Sigmoid colon (tissue), 7 donors: Measurements from ENCODE around the gene COL5A1. TPM values are rescaled to one million over a fixed set of nuclear protein-coding genes. Genes with fewer than 3 reads are reported as not detected.

Experiments
- DNase-seq: peaks from one replicate; pipeline ENCODE4 v3.0.0-alpha.2; 2019
- H3K27ac ChIP-seq, 4 donors: fragments of 200-600 bp; sonication (generic); one replicate each; pipeline ENCODE4 v1.5.1; 2016 to 2019; ENCODE audit warnings: mild to moderate bottlenecking in 1 of 4
- H3K27me3 ChIP-seq, 3 donors: fragments of 200-600 bp; sonication (generic); one replicate each; pipeline ENCODE4 v1.5.1; 2019; ENCODE audit warnings: mild to moderate bottlenecking in 1 of 3
- H3K36me3 ChIP-seq, 4 donors: fragments of 200-600 bp; sonication (generic); one replicate each; pipeline ENCODE4 v1.5.1; 2016 to 2019
- H3K4me1 ChIP-seq, 4 donors: fragments of 200-600 bp; sonication (generic); one replicate each; pipeline ENCODE4 v1.5.1; 2017 to 2019
- H3K4me3 ChIP-seq, 4 donors: fragments of 200-600 bp; sonication (generic); one replicate each; pipeline ENCODE4 v1.5.1; 2017 to 2019; ENCODE audit warnings: mild to moderate bottlenecking in 2 of 4, moderate library complexity in 1 of 4
- H3K9me3 ChIP-seq, 4 donors: fragments of 200-600 bp in 3 of 4; sonication (generic) in 3 of 4; one replicate each; pipeline versions ENCODE4 v1.5.1 to v1.6.1; 2013 to 2019
- CTCF ChIP-seq, 4 experiments: fragments of 450-650 bp in 3 of 4; fragments of 200-600 bp in 1 of 4; IDR thresholded peaks; one replicate each; pipeline ENCODE4 v1.5.1; 2016 to 2019; ENCODE audit warnings: antibody characterized with exemption in 4 of 4, mild to moderate bottlenecking in 3 of 4, moderate library complexity in 2 of 4
- EP300 ChIP-seq, 4 donors: sonication (generic); formaldehyde crosslinking; IDR thresholded peaks; one replicate each; pipeline ENCODE4 v1.6.1; 2017; ENCODE audit warnings: antibody characterized with exemption in 4 of 4
- POLR2A ChIP-seq, 2 donors: fragments of 450-650 bp; IDR thresholded peaks; one replicate each; pipeline ENCODE4 v1.6.1; 2016; ENCODE audit warnings: antibody characterized with exemption in 2 of 2, mild to moderate bottlenecking in 2 of 2, moderate library complexity in 2 of 2
- POLR2AphosphoS5 ChIP-seq, 4 donors: sonication (generic); formaldehyde crosslinking; IDR thresholded peaks; one replicate each; pipeline ENCODE4 v1.6.1; 2017; ENCODE audit warnings: antibody characterized with exemption in 4 of 4
- WGBS, 2 donors: extraction: QIAGEN DNeasy Blood & Tissue Kit; methylation state at CpG; one replicate each; pipeline ENCODE4 v1.1.7; 2013; 5-methylcytosine and 5-hydroxymethylcytosine counted together
- intact Hi-C: fragments of 100-400 bp; cut with DNase I; formaldehyde crosslinking; loops from one replicate; pipeline ENCODE4 v1.15.1; 2023
- polyA plus RNA-seq, 3 donors: library from polyadenylated mRNA; stranded (reverse); fragments of 200-250 nt; gene quantifications; one replicate each; pipeline ENCODE4 v1.2.3, GENCODE V29; 2013
- total RNA-seq, 4 donors: library from RNA; depleted of rRNA; stranded (reverse); fragments of >200 nt; gene quantifications; one replicate each; pipeline ENCODE4 v1.1.0, GENCODE V29; 2016
- donor health status: healthy with polysubstance abuse.
- donor health status: Bipolar disorder and iron deficiency.
- donor health status: healthy.

Gene COL5A1
- total and polyA plus RNA-seq, 7 donors = 4.2 to 168 (median 24.2) TPM

GRCh38 chr9:134692573-134692860, 50.9 kb downstream of the COL5A1 start:
- Histone ChIP-seq H3K27me3 (no peaks in the 10 kb centered on the region), H3K9me3 (no peaks in the 10 kb centered on the region), H3K4me3 (no peak overlapping the region), H3K36me3 (peaks cover 0 to 26% (median 13%) of the 10 kb centered on the region in 4 donors), H3K27ac (no peak overlapping the region), H3K4me1 (peaks cover 0 to 54% (median 40%) of the 10 kb centered on the region in 4 donors)
- no peak for TF ChIP-seq POLR2A (IDR thresholded peaks at IDR 0.05)
- no peak for TF ChIP-seq CTCF (IDR thresholded peaks at IDR 0.05)
- no peak for TF ChIP-seq POLR2AphosphoS5 (IDR thresholded peaks at IDR 0.05)
- TF ChIP-seq EP300 (IDR thresholded peaks at IDR 0.05) = no peak
- WGBS, 2 donors = 72 to 88% methylated on average over 6 of the region's 6 CpGs
- intact Hi-C loops = no loop called here
- no peak for DNase-seq

GRCh38 chr9:134693011-134693410, 51.4 kb downstream of the COL5A1 start:
- H3K27me3 ChIP-seq = no peaks in the 10 kb centered on the region
- peaks cover 0 to 52% (median 41%) of the 10 kb centered on the region in 4 donors for H3K4me1 ChIP-seq
- WGBS, 2 donors = 55 to 69% methylated on average over 9 of the region's 9 CpGs
- peaks cover 0 to 26% (median 13%) of the 10 kb centered on the region in 4 donors for H3K36me3 ChIP-seq
- no peaks in the 10 kb centered on the region for H3K9me3 ChIP-seq
- no peak overlapping the region for H3K27ac ChIP-seq
- intact Hi-C loops = no loop called here
- H3K4me3 ChIP-seq = no peak overlapping the region
- DNase-seq = peak; percentile 38
- TF ChIP-seq EP300 (IDR thresholded peaks at IDR 0.05) (no peak), POLR2A (IDR thresholded peaks at IDR 0.05) (no peak), POLR2AphosphoS5 (IDR thresholded peaks at IDR 0.05) (no peak), CTCF (IDR thresholded peaks at IDR 0.05) (no peak)

GRCh38 chr9:134693641-134694367, 52.2 kb downstream of the COL5A1 start:
- TF ChIP-seq EP300 (IDR thresholded peaks at IDR 0.05) (no peak), POLR2A (IDR thresholded peaks at IDR 0.05) (no peak), CTCF (IDR thresholded peaks at IDR 0.05) (no peak), POLR2AphosphoS5 (IDR thresholded peaks at IDR 0.05) (no peak)
- H3K27me3 ChIP-seq = no peaks in the 10 kb centered on the region
- peaks cover 0 to 26% (median 13%) of the 10 kb centered on the region in 4 donors for H3K36me3 ChIP-seq
- intact Hi-C loops = no loop called here
- H3K9me3 ChIP-seq = no peaks in the 10 kb centered on the region
- WGBS, 2 donors = 73 to 85% methylated on average over 29 of the region's 29 CpGs
- peaks cover 0 to 52% (median 43%) of the 10 kb centered on the region in 4 donors for H3K4me1 ChIP-seq
- H3K4me3 ChIP-seq = no peak overlapping the region
- H3K27ac ChIP-seq = no peak overlapping the region
- peak; percentile 56 for DNase-seq

- Histone ChIP-seq H3K27me3 (no peaks in the 10 kb centered on the region), H3K27ac (no peak overlapping the region), H3K4me1 (peaks cover 0 to 52% (median 43%) of the 10 kb centered on the region in 4 donors), H3K9me3 (no peaks in the 10 kb centered on the region), H3K4me3 (no peak overlapping the region), H3K36me3 (peaks cover 0 to 26% (median 13%) of the 10 kb centered on the region in 4 donors)
- WGBS, 2 donors = 64 to 86% methylated on average over 6 of the region's 6 CpGs
- intact Hi-C loops = no loop called here
- TF ChIP-seq EP300 (IDR thresholded peaks at IDR 0.05) (no peak), POLR2A (IDR thresholded peaks at IDR 0.05) (no peak), CTCF (IDR thresholded peaks at IDR 0.05) (no peak), POLR2AphosphoS5 (IDR thresholded peaks at IDR 0.05) (no peak)
- no peak for DNase-seq
Measured at GRCh38 chr9:134694368-134694665, 52.7 kb downstream of the COL5A1 start.

GRCh38 chr9:134694714-134695113, 53.1 kb downstream of the COL5A1 start:
- Histone ChIP-seq H3K9me3 (no peaks in the 10 kb centered on the region), H3K36me3 (peaks cover 0 to 29% (median 13%) of the 10 kb centered on the region in 4 donors), H3K4me3 (no peak overlapping the region), H3K27me3 (no peaks in the 10 kb centered on the region), H3K4me1 (peaks cover 0 to 52% (median 43%) of the 10 kb centered on the region in 4 donors), H3K27ac (no peak overlapping the region)
- WGBS, 2 donors = 75 to 85% methylated on average over 12 of the region's 12 CpGs
- intact Hi-C loops = no loop called here
- DNase-seq = peak; percentile 48
- TF ChIP-seq POLR2A (IDR thresholded peaks at IDR 0.05) (no peak), CTCF (IDR thresholded peaks at IDR 0.05) (no peak), EP300 (IDR thresholded peaks at IDR 0.05) (no peak)
